Lower lobe of right lung (tissue), 2 donors: ENCODE data around the gene COL4A2. TPM values are rescaled to one million over a fixed set of nuclear protein-coding genes. Genes with fewer than 3 reads are reported as not detected.
A peak's percentile ranks its signal among the peaks of the same experiment; 100 is the strongest.

Experiments used
- ATAC-seq, 2 donors: fragments of 200-7000 bp; cut with Tn5 transposase; one replicate each; pipeline ENCODE4 v1.9.1; 2020 to 2022; ENCODE audit warnings: mild to moderate bottlenecking in 2 of 2, moderate library complexity in 2 of 2
- DNase-seq: peaks from one replicate; pipeline ENCODE4 v3.0.0-alpha.2; 2020
- H3K27ac ChIP-seq: fragments of 200-600 bp; one replicate; pipeline ENCODE4 v1.8.0; 2022
- H3K27me3 ChIP-seq: fragments of 200-600 bp; one replicate; pipeline ENCODE4 v1.8.0; 2022; ENCODE audit warnings: low read depth
- H3K36me3 ChIP-seq: fragments of 200-600 bp; one replicate; pipeline ENCODE4 v1.8.0; 2022; ENCODE audit warnings: mild to moderate bottlenecking
- H3K4me1 ChIP-seq: fragments of 200-600 bp; one replicate; pipeline ENCODE4 v1.8.0; 2022
- H3K4me3 ChIP-seq: fragments of 200-600 bp; one replicate; pipeline ENCODE4 v1.8.0; 2022; ENCODE audit warnings: mild to moderate bottlenecking
- H3K9me3 ChIP-seq: fragments of 200-600 bp; one replicate; pipeline ENCODE4 v1.8.0; 2022
- intact Hi-C: fragments of 100-400 bp; cut with DNase I; formaldehyde crosslinking; loops from one replicate; pipeline ENCODE4 v1.11.0; 2022
- total RNA-seq: library from RNA; stranded (reverse); fragmentation: NEBNext Ultra II Directional; extraction: Animal tissue kit (Norgen Biotek cat#: 25700); gene quantifications from one replicate; pipeline ENCODE4 v1.2.1, GENCODE V29; 2021
- TF ChIP-seq, protein P1 (sequence below): fragments of 200-600 bp; IDR thresholded peaks from one replicate; pipeline ENCODE4 v1.8.0; 2022; ENCODE audit warnings: antibody characterized with exemption, mild to moderate bottlenecking
- donor health status: DM: no; HTN: yes; CAD: no; lungs with severe emphysema.

The COL4A2 gene
- total RNA-seq, 1 donor from 2014 or later: 185 TPM

- Histone ChIP-seq H3K4me1 (peaks cover 10% of the 10 kb centered on the region), H3K27me3 (no peaks in the 10 kb centered on the region), H3K27ac (peak overlapping the region; percentile 3), H3K36me3 (peaks cover 71% of the 10 kb centered on the region), H3K9me3 (no peaks in the 10 kb centered on the region), H3K4me3 (no peak overlapping the region)
- ATAC-seq (no peak), DNase-seq (no peak)
- intact Hi-C loops: no loop called here
- TF ChIP-seq, protein P1, sequence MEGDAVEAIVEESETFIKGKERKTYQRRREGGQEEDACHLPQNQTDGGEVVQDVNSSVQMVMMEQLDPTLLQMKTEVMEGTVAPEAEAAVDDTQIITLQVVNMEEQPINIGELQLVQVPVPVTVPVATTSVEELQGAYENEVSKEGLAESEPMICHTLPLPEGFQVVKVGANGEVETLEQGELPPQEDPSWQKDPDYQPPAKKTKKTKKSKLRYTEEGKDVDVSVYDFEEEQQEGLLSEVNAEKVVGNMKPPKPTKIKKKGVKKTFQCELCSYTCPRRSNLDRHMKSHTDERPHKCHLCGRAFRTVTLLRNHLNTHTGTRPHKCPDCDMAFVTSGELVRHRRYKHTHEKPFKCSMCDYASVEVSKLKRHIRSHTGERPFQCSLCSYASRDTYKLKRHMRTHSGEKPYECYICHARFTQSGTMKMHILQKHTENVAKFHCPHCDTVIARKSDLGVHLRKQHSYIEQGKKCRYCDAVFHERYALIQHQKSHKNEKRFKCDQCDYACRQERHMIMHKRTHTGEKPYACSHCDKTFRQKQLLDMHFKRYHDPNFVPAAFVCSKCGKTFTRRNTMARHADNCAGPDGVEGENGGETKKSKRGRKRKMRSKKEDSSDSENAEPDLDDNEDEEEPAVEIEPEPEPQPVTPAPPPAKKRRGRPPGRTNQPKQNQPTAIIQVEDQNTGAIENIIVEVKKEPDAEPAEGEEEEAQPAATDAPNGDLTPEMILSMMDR: no peak
Observed at GRCh38 chr13:110479648-110480047, 172.6 kb downstream of the COL4A2 start.

DNA sequence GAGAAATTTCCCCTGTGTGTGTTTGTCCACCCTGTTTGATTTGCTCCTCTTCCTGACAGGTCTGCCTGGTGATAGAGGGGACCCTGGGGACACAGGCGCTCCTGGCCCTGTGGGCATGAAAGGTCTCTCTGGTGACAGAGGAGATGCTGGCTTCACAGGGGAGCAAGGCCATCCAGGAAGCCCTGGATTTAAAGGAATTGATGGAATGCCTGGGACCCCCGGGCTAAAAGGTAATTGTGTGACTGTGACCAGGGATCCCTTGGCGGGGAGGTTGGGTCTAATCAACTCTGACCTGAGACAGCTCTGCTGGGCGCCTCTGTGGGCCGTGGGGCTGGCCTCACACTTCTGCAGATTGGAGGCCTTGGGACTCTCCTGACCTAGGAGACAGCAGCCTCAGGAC lies 173.1 kb downstream of the COL4A2 start:
- peak overlapping the region; percentile 27 for H3K27ac ChIP-seq
- peaks cover 73% of the 10 kb centered on the region for H3K36me3 ChIP-seq
- no peaks in the 10 kb centered on the region for H3K9me3 ChIP-seq
- TF ChIP-seq, protein P1: no peak
- peaks cover 10% of the 10 kb centered on the region for H3K4me1 ChIP-seq
- no peak for DNase-seq
- intact Hi-C loops: no loop called here
- H3K27me3 ChIP-seq: no peaks in the 10 kb centered on the region
- no peak overlapping the region for H3K4me3 ChIP-seq
- ATAC-seq: no peak

DNA sequence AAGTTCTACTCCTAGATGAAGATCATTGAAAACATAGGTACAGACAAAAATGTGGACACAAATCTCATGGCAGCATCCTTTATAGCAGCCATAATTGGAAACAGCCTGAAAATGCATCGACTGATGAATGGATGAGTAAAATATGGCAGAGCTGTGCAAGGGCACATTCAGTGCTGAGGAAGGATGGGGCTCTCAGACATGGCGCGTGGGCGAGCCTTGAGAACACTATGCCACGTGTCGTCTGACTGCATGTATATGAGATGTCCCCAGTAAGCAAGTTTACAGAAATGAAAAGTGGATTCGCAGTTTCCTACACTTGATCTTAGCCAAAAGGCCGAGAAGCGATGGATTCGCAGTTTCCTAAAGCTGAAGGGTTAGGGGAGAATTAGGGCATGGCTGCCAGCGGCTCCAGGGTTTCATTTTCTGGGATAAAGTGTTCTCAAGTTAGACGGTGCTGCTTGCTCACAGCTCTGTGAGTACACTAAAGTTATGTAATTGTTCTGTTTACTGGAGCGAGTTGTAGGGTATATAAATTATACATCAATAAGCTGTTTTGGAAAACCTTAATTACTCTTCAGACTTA lies 176.4 kb downstream of the COL4A2 start:
- H3K36me3 ChIP-seq: peaks cover 79% of the 10 kb centered on the region
- H3K27ac ChIP-seq: no peak overlapping the region
- ATAC-seq (no peak), DNase-seq (no peak)
- no peaks in the 10 kb centered on the region for H3K27me3 ChIP-seq
- TF ChIP-seq, protein P1: no peak
- peaks cover 9% of the 10 kb centered on the region for H3K4me1 ChIP-seq
- intact Hi-C loops: no loop called here
- H3K9me3 ChIP-seq: no peaks in the 10 kb centered on the region
- H3K4me3 ChIP-seq: no peak overlapping the region

DNA sequence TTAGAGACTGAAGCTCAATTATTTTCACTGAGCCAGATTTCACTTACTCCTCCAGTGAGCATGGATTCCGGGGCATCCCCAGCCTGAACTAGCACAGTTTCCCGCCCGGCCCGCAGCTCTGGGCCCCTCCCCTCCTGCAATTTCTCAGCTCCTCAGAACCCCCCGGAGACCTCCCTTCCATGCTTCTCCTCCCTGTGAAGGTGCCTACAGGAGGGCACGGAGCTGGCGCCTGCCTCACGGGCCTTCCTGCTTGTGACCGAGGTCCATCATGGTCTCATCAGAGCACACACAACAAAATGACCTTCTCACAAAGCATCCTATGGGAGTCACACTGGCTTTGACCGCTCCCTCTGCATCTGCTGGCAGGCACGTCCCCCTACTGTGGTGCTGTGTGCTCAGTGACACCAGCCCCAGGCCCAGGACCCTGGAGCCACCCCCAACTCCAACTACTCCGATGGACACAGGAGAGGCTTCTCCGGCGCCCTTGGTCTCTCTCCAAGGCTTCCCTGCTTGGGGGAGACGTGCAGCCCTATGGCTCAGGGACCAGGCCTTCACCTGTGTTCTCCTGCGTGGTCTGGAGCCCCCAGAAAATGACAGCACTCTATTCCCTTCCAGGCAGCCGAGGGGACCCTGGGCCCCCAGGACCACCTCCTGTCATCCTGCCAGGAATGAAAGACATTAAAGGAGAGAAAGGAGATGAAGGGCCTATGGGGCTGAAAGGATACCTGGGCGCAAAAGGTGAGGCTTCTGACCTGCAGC lies 177.4 kb downstream of the COL4A2 start:
- ATAC-seq: peak in 1 of 2 donors; percentile 12
- intact Hi-C loops: no loop called here
- Histone ChIP-seq H3K9me3 (no peaks in the 10 kb centered on the region), H3K27ac (no peak overlapping the region), H3K36me3 (peaks cover 81% of the 10 kb centered on the region), H3K4me1 (no peaks in the 10 kb centered on the region), H3K4me3 (no peak overlapping the region), H3K27me3 (no peaks in the 10 kb centered on the region)
- TF ChIP-seq, protein P1: no peak
- peak; percentile 28 for DNase-seq

GRCh38 chr13:110485604-110486003 lies 178.5 kb downstream of the COL4A2 start:
- DNase-seq (no peak), ATAC-seq (no peak)
- Histone ChIP-seq H3K27me3 (no peaks in the 10 kb centered on the region), H3K36me3 (peaks cover 80% of the 10 kb centered on the region), H3K27ac (no peak overlapping the region), H3K4me3 (no peak overlapping the region), H3K9me3 (no peaks in the 10 kb centered on the region), H3K4me1 (no peaks in the 10 kb centered on the region)
- intact Hi-C loops: no loop called here
- TF ChIP-seq, protein P1: no peak
